ENCODE data around the gene DUSP6. TPM values are rescaled to one million over a fixed set of nuclear protein-coding genes. Genes with fewer than 3 reads are reported as not detected.

DUSP6 gene
- total and polyA plus RNA-seq, 2 of the 13 experiments (the other 11 are each of a cell fraction or from before 2014, with no cell fraction given) = 40.9 to 161 TPM

DNA sequence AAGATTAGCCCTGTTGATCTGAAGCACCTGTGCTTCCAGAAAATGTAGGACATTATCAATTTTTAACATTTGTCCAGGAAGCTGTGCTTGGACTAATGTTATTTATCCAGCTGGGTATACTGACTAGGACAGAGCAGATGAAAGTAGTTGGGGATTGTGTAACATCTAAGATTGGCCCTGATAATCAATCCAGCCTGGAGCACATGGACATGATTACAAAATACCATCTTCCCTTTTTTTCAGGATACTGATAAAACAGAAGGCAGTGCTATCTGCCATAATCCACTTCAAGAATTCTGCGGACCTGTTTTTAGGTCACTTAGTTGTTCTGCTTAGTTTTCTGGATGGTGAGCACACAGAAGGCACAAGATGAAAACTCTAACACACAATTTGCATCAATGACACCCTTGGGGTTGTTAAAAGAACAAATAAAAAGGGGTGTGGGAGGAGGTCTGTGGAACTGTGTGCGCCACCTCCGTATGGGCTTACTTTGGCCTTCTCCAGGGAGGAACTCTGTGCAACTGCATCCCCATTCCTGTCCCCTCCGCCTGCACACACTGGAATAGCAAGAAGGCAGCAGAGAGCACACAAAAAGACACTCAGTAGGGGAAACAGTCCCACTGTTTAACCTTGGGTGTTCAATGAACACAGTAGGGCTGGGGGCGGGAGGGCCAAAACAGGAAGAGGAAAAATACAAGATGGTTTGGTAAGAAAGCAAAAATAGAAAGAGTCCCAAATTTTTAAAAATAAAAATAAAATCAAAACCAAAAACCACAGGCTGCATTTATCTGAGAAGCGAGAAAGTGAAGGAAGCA is 31.1 kb upstream of the DUSP6 start (continued):
- TF ChIP-seq, protein P1, sequence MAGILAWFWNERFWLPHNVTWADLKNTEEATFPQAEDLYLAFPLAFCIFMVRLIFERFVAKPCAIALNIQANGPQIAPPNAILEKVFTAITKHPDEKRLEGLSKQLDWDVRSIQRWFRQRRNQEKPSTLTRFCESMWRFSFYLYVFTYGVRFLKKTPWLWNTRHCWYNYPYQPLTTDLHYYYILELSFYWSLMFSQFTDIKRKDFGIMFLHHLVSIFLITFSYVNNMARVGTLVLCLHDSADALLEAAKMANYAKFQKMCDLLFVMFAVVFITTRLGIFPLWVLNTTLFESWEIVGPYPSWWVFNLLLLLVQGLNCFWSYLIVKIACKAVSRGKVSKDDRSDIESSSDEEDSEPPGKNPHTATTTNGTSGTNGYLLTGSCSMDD (CRISPR knock-in tag; IDR thresholded peaks at IDR 0.05) = no peak
- TF ChIP-seq NFIB (CRISPR knock-in tag; IDR thresholded peaks at IDR 0.05; ENCODE audit: borderline replicate concordance) = no peak
- TF ChIP-seq GATAD2A (CRISPR knock-in tag; IDR thresholded peaks at IDR 0.05) = peak; percentile 96
- no peak for TF ChIP-seq ZFAT (CRISPR knock-in tag; conservative IDR thresholded peaks at IDR 0.05)
- TF ChIP-seq PAWR (CRISPR knock-in tag; IDR thresholded peaks at IDR 0.05; ENCODE audit: borderline replicate concordance) = no peak
- no peak for TF ChIP-seq SCMH1 (CRISPR knock-in tag; IDR thresholded peaks at IDR 0.05; ENCODE audit: borderline replicate concordance)
- no peak for TF ChIP-seq POLR2A (IDR thresholded peaks at IDR 0.05; ENCODE audit: insufficient read depth in 1 of 2, low read depth in 2 of 2, low read length in 2 of 2)
- TF ChIP-seq RFX5 (IDR thresholded peaks at IDR 0.05; ENCODE audit: low read depth, low read length) = no peak
- TF ChIP-seq ZEB1 (IDR thresholded peaks at IDR 0.05; ENCODE audit: insufficient replicate concordance, low read depth) = no peak
- no peak for TF ChIP-seq TBL1XR1 (IDR thresholded peaks at IDR 0.05; ENCODE audit: borderline replicate concordance, low read length, partially characterized antibody)
- TF ChIP-seq GABPA (IDR thresholded peaks at IDR 0.05; ENCODE audit: low read depth, low read length) = no peak
- TF ChIP-seq GABPA (CRISPR knock-in tag; IDR thresholded peaks at IDR 0.05; ENCODE audit: low read depth) = peak; percentile 49; the same call in 1 of the 2 replicates
- TF ChIP-seq SSRP1 (CRISPR knock-in tag; IDR thresholded peaks at IDR 0.05) = no peak
- peak; percentile 53; the same call in 1 of the 2 replicates for TF ChIP-seq HOXA3 (CRISPR knock-in tag; IDR thresholded peaks at IDR 0.05)
- no peak for TF ChIP-seq ZNF775 (CRISPR knock-in tag; IDR thresholded peaks at IDR 0.05; ENCODE audit: borderline replicate concordance)
- TF ChIP-seq, protein P2, sequence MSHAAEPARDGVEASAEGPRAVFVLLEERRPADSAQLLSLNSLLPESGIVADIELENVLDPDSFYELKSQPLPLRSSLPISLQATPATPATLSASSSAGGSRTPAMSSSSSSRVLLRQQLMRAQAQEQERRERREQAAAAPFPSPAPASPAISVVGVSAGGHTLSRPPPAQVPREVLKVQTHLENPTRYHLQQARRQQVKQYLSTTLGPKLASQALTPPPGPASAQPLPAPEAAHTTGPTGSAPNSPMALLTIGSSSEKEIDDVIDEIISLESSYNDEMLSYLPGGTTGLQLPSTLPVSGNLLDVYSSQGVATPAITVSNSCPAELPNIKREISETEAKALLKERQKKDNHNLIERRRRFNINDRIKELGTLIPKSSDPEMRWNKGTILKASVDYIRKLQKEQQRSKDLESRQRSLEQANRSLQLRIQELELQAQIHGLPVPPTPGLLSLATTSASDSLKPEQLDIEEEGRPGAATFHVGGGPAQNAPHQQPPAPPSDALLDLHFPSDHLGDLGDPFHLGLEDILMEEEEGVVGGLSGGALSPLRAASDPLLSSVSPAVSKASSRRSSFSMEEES (CRISPR knock-in tag; IDR thresholded peaks at IDR 0.05) = peak; percentile 79
- no peak for TF ChIP-seq NFKB2 (CRISPR knock-in tag; IDR thresholded peaks at IDR 0.05; ENCODE audit: borderline replicate concordance)
- peak; percentile 20; the same call in 1 of the 2 replicates for TF ChIP-seq KAT7 (CRISPR knock-in tag; IDR thresholded peaks at IDR 0.05; ENCODE audit: borderline replicate concordance)
- peak; percentile 75 for TF ChIP-seq ONECUT2 (CRISPR knock-in tag; IDR thresholded peaks at IDR 0.05)
- peak; percentile 87 for TF ChIP-seq ZBTB20 (CRISPR knock-in tag; IDR thresholded peaks at IDR 0.05; ENCODE audit: borderline replicate concordance, low read depth)
- TF ChIP-seq ZFP36L2 (CRISPR knock-in tag; IDR thresholded peaks at IDR 0.05) = no peak
- no peak for TF ChIP-seq GTF2F1 (IDR thresholded peaks at IDR 0.05; ENCODE audit: low read length)
- TF ChIP-seq MED13 (CRISPR knock-in tag; IDR thresholded peaks at IDR 0.05) = peak; percentile 84; the same call in 1 of the 2 replicates
- TF ChIP-seq, protein P3, sequence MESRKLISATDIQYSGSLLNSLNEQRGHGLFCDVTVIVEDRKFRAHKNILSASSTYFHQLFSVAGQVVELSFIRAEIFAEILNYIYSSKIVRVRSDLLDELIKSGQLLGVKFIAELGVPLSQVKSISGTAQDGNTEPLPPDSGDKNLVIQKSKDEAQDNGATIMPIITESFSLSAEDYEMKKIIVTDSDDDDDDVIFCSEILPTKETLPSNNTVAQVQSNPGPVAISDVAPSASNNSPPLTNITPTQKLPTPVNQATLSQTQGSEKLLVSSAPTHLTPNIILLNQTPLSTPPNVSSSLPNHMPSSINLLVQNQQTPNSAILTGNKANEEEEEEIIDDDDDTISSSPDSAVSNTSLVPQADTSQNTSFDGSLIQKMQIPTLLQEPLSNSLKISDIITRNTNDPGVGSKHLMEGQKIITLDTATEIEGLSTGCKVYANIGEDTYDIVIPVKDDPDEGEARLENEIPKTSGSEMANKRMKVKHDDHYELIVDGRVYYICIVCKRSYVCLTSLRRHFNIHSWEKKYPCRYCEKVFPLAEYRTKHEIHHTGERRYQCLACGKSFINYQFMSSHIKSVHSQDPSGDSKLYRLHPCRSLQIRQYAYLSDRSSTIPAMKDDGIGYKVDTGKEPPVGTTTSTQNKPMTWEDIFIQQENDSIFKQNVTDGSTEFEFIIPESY (CRISPR knock-in tag; IDR thresholded peaks at IDR 0.05) = no peak
- no peak for TF ChIP-seq SMAD1 (CRISPR knock-in tag; IDR thresholded peaks at IDR 0.05; ENCODE audit: borderline replicate concordance, low read depth)
- TF ChIP-seq MED8 (CRISPR knock-in tag; IDR thresholded peaks at IDR 0.05; ENCODE audit: insufficient replicate concordance) = peak; percentile 79
- no peak for TF ChIP-seq HDAC6 (IDR thresholded peaks at IDR 0.05; ENCODE audit: low read depth, low read length)
- no peak for TF ChIP-seq ZNF432 (CRISPR knock-in tag; IDR thresholded peaks at IDR 0.05; ENCODE audit: borderline replicate concordance)
- TF ChIP-seq PAF1 (CRISPR knock-in tag; IDR thresholded peaks at IDR 0.05) = no peak
